ENCODE measurements around the gene CDH23.

DNA sequence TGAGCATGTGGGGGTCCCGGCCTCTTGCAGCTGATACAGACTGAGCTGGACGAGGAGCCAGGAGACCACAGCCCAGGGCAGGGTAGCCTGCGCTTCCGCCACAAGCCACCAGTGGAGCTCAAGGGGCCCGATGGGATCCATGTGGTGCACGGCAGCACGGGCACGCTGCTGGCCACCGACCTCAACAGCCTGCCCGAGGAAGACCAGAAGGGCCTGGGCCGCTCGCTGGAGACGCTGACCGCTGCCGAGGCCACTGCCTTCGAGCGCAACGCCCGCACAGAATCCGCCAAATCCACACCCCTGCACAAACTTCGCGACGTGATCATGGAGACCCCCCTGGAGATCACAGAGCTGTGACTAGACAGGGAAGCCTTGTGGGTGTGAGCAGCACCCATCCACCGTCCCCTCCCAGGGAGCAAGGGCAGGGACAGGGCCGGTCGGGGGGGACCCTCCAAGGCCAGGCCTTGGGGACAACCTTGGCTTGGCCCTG is 418.2 kb downstream of the CDH23 start:
- no peak for TF ChIP-seq POLR2A (IDR thresholded peaks at IDR 0.05)
- TF ChIP-seq CTCF (IDR thresholded peaks at IDR 0.05), result no peak

Data from uterus (tissue), 2 donors.